ENCODE data around the gene RBP4.

Gene RBP4

GRCh38 chr10:93596539-93596938, 4.5 kb downstream of the RBP4 start:
- peaks cover 0 to 5% of the 10 kb centered on the region in 2 experiments for H3K4me1 ChIP-seq (ENCODE audit: control insufficient read depth in 1 of 2, insufficient read depth in 1 of 2, low read depth in 1 of 2, low read length in 1 of 2)
- H3K9me3 ChIP-seq, result no peaks in the 10 kb centered on the region
- H3K36me3 ChIP-seq, result no peaks in the 10 kb centered on the region
- peaks cover 36% of the 10 kb centered on the region for H3K27me3 ChIP-seq
- H3K27ac ChIP-seq, result no peak overlapping the region
- TF ChIP-seq CTCF (IDR thresholded peaks at IDR 0.05), result no peak
- no peak overlapping the region for H3K4me3 ChIP-seq (ENCODE audit: low read depth in 1 of 2, low read length in 1 of 2)

- Histone ChIP-seq H3K27ac (no peak overlapping the region), H3K4me3 (ENCODE audit: low read depth in 1 of 2, low read length in 1 of 2) (no peak overlapping the region), H3K36me3 (no peaks in the 10 kb centered on the region), H3K27me3 (peaks cover 26% of the 10 kb centered on the region), H3K4me1 (ENCODE audit: control insufficient read depth in 1 of 2, insufficient read depth in 1 of 2, low read depth in 1 of 2, low read length in 1 of 2) (no peaks in the 10 kb centered on the region), H3K9me3 (no peaks in the 10 kb centered on the region)
- TF ChIP-seq CTCF (IDR thresholded peaks at IDR 0.05), result no peak
These were observed 5.5 kb downstream of the RBP4 start for GRCh38 chr10:93595378-93596161.

- Histone ChIP-seq H3K9me3 (no peaks in the 10 kb centered on the region), H3K36me3 (no peaks in the 10 kb centered on the region), H3K27ac (no peak overlapping the region), H3K4me1 (ENCODE audit: control insufficient read depth in 1 of 2, insufficient read depth in 1 of 2, low read depth in 1 of 2, low read length in 1 of 2) (no peaks in the 10 kb centered on the region), H3K27me3 (peaks cover 16% of the 10 kb centered on the region), H3K4me3 (ENCODE audit: low read depth in 1 of 2, low read length in 1 of 2) (no peak overlapping the region)
- TF ChIP-seq CTCF (IDR thresholded peaks at IDR 0.05), result no peak
These were observed 6.5 kb downstream of the RBP4 start for GRCh38 chr10:93594518-93594917.

DNA sequence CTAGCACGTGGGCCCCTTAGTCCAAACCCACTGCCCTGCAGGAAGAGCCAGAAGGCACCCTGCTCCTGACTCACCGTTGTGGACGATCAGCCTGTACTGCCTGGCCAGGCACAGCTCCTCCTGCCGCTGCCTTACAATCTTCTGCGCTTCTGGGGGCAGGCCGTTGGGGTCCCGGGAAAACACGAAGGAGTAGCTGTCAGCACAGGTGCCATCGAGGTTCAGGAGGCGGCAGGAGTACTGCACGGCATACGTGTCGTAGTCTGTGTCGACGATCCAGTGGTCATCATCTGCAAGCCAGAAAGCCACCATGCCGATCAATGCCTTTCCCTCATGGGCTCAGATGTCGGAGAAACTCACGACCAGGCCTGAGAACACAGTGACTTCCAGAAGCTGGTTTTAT, 7.3 kb downstream of the RBP4 start:
- Histone ChIP-seq H3K27ac (no peak overlapping the region), H3K9me3 (no peaks in the 10 kb centered on the region), H3K36me3 (no peaks in the 10 kb centered on the region), H3K27me3 (peaks cover 8% of the 10 kb centered on the region), H3K4me1 (ENCODE audit: control insufficient read depth in 1 of 2, insufficient read depth in 1 of 2, low read depth in 1 of 2, low read length in 1 of 2) (no peaks in the 10 kb centered on the region), H3K4me3 (ENCODE audit: low read depth in 1 of 2, low read length in 1 of 2) (no peak overlapping the region)
- no peak for TF ChIP-seq CTCF (IDR thresholded peaks at IDR 0.05)

DNA sequence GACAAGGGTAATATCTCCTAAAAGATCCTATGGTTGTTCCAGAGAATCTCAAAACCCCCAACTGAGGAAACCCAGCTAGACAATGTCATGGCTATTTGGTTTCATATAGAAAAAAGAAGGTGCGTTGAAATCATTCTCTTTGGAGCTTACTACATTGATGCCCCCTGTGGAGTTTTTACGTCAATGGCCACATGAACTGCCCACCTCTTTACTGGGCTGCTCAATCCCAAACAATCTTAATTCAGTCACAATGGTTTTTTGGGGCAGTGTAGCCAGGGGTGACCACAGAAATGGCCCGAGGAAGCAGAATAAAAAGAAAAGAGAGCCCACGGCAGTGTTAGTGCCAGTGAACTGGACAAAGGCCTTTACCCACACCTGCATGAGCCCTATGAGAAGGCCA, 7.8 kb downstream of the RBP4 start:
- H3K27ac ChIP-seq, result no peak overlapping the region
- peaks cover 3% of the 10 kb centered on the region for H3K27me3 ChIP-seq
- H3K9me3 ChIP-seq, result no peaks in the 10 kb centered on the region
- no peaks in the 10 kb centered on the region for H3K36me3 ChIP-seq
- no peak for TF ChIP-seq CTCF (IDR thresholded peaks at IDR 0.05)
- no peak overlapping the region for H3K4me3 ChIP-seq (ENCODE audit: low read depth in 1 of 2, low read length in 1 of 2)
- no peaks in the 10 kb centered on the region for H3K4me1 ChIP-seq (ENCODE audit: control insufficient read depth in 1 of 2, insufficient read depth in 1 of 2, low read depth in 1 of 2, low read length in 1 of 2)
